Erythroblast (primary cell): ENCODE data around the gene SEMA3B.

Experiments used
- GATA1 ChIP-seq: IDR thresholded peaks from 2 replicates; pipeline ENCODE4 v1.6.1; 2011; ENCODE audit warnings: low read depth, mild to moderate bottlenecking, control low read depth, low read length, moderate library complexity
- POLR2A ChIP-seq: IDR thresholded peaks from 2 replicates; pipeline ENCODE4 v1.6.1; 2011; ENCODE audit warnings: mild to moderate bottlenecking, low read length

DNA sequence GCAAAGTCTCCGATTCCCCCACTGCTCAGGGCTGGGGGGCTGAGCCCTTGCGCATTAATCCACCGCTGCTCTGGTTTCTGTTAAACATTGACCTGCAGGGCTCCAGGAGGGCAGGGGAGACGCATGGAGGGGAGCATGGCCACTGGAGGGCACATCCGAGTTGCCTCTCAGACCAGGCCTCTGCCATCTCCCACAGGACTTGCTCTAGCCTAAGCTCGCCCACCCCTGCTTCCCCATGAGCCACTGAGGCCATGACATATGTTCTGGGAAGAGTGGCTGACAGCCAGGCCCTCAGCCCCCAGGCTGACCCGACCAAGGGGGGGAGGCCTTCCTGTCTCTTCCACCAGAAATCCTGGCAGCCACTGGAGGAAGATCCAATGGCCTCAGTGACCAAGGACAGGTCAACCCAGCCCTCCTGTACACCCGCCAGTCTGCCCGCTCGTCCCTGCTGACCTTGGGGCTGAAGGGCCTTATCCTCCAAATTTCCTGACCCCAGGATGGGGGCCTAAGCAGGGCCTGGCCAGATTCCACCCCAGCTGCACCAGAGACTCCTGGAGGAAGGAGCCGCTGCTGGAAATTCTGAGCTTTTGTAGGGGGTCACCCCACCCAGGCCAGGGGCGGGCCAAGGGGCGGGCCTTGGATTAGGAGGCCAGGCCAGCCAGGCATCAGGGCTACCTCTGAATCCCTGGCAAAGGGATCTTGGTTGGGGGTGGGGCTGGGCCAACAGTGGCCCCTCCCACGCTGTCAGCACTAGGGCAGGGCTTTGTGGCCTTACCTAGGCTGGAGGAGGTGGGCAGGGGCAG lies 34.3 kb downstream of the SEMA3B start, which contains the start of gene HYAL1:
- TF ChIP-seq POLR2A (no peak), GATA1 (no peak)
